WERI-Rb-1 (cell line): ENCODE measurements around the gene GFRA1.
"Not testable (repeated sequence)": the region's sequence is repeated elsewhere in the genome, so short reads cannot be mapped to it uniquely, and the experiment has no call there.

Experiments
- DNase-seq: peaks from one replicate; pipeline ENCODE4 v3.0.0-alpha.2; 2020
- H3K27ac ChIP-seq: fragments of 250-450 bp; sonication (Bioruptor Pico); 2 replicates; pipeline ENCODE4 v1.5.1; 2020; ENCODE audit warnings: mild to moderate bottlenecking, moderate library complexity
- H3K27me3 ChIP-seq: fragments of 250-450 bp; sonication (Bioruptor Pico); 2 replicates; pipeline ENCODE4 v1.5.1; 2021; ENCODE audit warnings: mild to moderate bottlenecking, low read depth, moderate library complexity; ENCODE audit not compliant: insufficient read depth, severe bottlenecking
- H3K36me3 ChIP-seq: fragments of 250-450 bp; sonication (Bioruptor Pico); 2 replicates; pipeline ENCODE4 v1.5.1; 2020; ENCODE audit warnings: mild to moderate bottlenecking, moderate library complexity
- H3K4me3 ChIP-seq: 2 replicates; pipeline ENCODE4 v1.5.1; 2011; ENCODE audit warnings: low read depth, mild to moderate bottlenecking, control low read depth, low read length
- H3K9me3 ChIP-seq: fragments of 250-450 bp; sonication (Bioruptor Pico); 2 replicates; pipeline ENCODE4 v1.5.1; 2021; ENCODE audit warnings: mild to moderate bottlenecking, moderate library complexity; ENCODE audit not compliant: severe bottlenecking
- TF ChIP-seq, protein P1 (sequence below): IDR thresholded peaks from 2 replicates; pipeline ENCODE4 v1.5.1; 2011; ENCODE audit warnings: low read depth, mild to moderate bottlenecking, control low read depth, inconsistent platforms, low read length

The GFRA1 gene

DNA sequence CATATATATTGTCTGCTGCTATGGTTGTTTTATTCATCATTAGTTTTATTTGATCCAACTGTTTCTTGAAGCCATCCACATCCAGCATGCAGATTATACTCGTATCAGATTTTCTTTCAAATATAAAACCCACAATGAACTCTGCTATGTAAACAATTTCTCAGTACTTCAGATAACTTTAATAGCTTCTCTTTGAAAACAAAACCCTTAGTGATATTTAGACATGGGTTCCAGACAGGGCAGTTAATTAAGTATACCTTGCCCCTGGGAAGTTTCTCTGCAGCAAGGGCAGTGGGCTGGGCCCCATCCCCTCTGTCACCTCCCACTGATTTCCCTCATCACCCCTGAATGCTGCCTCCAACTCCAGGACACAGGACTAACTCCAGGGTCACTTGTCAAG, 104.3 kb downstream of the GFRA1 start:
- H3K4me3 ChIP-seq, result no peak overlapping the region
- no peak for DNase-seq
- TF ChIP-seq, protein P1, sequence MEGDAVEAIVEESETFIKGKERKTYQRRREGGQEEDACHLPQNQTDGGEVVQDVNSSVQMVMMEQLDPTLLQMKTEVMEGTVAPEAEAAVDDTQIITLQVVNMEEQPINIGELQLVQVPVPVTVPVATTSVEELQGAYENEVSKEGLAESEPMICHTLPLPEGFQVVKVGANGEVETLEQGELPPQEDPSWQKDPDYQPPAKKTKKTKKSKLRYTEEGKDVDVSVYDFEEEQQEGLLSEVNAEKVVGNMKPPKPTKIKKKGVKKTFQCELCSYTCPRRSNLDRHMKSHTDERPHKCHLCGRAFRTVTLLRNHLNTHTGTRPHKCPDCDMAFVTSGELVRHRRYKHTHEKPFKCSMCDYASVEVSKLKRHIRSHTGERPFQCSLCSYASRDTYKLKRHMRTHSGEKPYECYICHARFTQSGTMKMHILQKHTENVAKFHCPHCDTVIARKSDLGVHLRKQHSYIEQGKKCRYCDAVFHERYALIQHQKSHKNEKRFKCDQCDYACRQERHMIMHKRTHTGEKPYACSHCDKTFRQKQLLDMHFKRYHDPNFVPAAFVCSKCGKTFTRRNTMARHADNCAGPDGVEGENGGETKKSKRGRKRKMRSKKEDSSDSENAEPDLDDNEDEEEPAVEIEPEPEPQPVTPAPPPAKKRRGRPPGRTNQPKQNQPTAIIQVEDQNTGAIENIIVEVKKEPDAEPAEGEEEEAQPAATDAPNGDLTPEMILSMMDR, result no peak
- peaks cover 10% of the 10 kb centered on the region for H3K9me3 ChIP-seq
- no peaks in the 10 kb centered on the region for H3K27me3 ChIP-seq
- H3K27ac ChIP-seq, result no peak overlapping the region
- H3K36me3 ChIP-seq, result no peaks in the 10 kb centered on the region

DNA sequence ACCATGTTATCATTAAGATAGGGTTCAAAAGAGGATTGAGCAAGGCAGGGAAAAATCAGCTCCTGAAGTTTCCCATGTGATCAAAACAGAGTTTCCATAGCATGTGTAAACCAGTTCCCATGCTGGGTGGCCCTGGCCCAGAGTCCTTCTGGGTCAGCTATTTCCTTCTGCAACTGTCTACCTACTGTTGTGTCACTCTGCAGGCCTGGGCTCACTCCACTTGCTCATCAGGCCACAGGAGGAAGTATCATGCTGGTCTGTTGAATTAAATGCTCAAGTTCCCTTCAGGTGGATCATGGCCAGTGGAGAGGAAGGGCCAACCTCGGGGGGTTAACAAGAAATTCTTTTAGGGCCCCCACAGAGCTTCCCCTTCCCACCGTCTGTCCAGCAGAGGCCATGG, 104.7 kb downstream of the GFRA1 start:
- H3K9me3 ChIP-seq, result peaks cover 10% of the 10 kb centered on the region
- TF ChIP-seq, protein P1, result no peak
- no peak overlapping the region for H3K4me3 ChIP-seq
- H3K27me3 ChIP-seq, result no peaks in the 10 kb centered on the region
- DNase-seq, result no peak
- no peak overlapping the region for H3K27ac ChIP-seq
- H3K36me3 ChIP-seq, result no peaks in the 10 kb centered on the region

DNA sequence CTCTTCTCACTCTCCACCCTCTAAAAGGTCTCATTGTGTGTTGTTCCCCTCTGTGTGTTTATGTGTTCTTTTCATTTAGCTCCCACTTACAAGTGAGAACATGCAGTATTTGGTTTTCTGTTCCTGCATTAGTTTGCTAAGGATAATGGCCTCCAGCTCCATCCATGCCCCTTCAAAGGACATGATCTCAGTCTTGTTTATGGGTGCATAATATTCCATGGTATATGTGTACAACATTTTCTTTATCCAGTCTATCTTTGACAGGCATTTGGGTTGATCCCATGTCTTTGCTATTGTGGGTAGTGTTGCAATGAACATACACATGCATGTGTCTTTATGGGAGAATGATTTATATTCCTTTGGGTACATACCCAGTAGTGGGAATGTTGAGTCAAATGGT, 107.1 kb downstream of the GFRA1 start:
- not testable (repeated sequence) for H3K27ac ChIP-seq, H3K27me3 ChIP-seq, H3K4me3 ChIP-seq, H3K36me3 ChIP-seq, DNase-seq
- peaks cover 10% of the 10 kb centered on the region for H3K9me3 ChIP-seq

DNA sequence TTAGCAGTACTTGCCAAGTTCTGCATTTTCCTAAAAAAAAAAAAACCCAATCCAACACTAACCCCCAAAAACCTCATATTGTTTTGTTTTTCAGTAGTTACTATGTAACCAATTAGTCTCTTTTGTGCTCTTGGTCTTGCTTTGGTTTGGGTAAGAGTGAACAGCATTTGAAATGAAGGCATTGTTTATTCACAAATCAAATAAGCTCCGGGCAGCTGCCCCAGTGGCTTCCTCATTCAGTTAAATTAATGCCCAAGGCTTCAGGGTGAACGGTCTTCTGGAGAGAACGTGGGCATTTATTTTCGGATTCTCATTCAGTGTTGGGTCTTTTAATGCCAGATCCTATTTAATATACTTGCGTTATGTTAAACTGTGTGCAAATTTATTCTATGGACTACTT, 108.7 kb downstream of the GFRA1 start:
- TF ChIP-seq, protein P1, result no peak
- Histone ChIP-seq H3K27ac (no peak overlapping the region), H3K9me3 (peaks cover 5% of the 10 kb centered on the region), H3K36me3 (no peaks in the 10 kb centered on the region), H3K27me3 (no peaks in the 10 kb centered on the region), H3K4me3 (no peak overlapping the region)
- no peak for DNase-seq

DNA sequence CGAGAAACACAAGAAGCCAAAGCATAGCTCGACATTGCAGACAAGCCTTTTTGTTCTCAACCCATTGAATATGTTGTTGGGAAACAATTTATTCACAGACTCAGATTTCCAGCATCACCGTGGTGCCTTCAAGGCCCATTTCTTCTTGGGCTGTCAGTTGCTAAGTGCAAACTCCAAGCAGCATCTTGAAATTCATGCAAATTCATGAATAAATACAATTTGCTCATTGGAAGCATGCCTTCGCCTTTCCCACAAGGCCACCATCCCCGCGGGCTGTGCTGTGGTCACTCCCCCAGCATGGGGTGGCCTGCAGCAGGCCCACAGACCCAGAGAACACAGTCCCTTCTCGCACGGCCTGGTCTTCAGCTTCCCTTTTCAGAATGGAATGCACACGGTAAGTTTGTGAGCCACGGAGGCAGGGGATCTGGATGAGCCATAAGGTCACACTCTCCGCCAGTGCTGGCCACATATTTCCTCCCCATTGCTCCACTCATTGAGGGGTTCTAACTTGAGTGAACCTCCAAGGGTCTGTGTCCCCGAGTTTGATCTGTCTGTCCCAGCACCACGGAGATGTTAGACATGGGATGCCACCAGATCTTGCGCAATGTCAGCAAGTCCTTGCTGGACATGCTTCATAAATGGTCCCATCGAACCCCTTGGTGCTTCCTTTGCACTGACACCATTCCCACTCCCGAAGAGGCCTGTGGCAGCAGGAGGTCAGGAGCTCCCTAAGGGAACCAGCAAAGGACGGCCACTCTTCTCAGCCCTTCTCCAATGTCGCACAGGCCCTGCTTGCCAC, 109.5 kb downstream of the GFRA1 start:
- H3K4me3 ChIP-seq, result no peak overlapping the region
- no peaks in the 10 kb centered on the region for H3K27me3 ChIP-seq
- DNase-seq, result no peak
- TF ChIP-seq, protein P1, result no peak
- H3K36me3 ChIP-seq, result no peaks in the 10 kb centered on the region
- no peaks in the 10 kb centered on the region for H3K9me3 ChIP-seq
- no peak overlapping the region for H3K27ac ChIP-seq

DNA sequence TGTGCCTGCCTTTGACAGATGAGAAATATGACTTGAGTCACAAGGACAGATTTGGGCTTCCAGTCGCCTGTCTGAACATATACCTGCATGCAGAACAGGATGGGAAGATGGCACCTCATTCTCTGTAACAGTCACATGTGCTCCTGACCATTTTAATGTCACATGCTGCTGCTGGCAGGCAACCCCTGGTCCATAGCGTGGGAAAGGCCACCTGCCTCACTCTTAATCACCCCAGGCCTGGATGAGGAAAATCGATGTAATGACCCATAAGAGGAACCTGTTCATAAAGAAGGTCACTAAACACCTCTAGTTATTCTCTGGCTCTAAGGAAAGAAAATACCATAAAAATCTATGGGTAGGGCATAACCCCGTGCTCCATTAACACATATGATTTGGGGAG, 110.2 kb downstream of the GFRA1 start:
- no peak overlapping the region for H3K4me3 ChIP-seq
- TF ChIP-seq, protein P1, result no peak
- no peaks in the 10 kb centered on the region for H3K9me3 ChIP-seq
- DNase-seq, result no peak
- H3K27ac ChIP-seq, result no peak overlapping the region
- H3K27me3 ChIP-seq, result no peaks in the 10 kb centered on the region
- H3K36me3 ChIP-seq, result no peaks in the 10 kb centered on the region
